ENCODE results near the gene NHLRC1.

Gene NHLRC1

DNA sequence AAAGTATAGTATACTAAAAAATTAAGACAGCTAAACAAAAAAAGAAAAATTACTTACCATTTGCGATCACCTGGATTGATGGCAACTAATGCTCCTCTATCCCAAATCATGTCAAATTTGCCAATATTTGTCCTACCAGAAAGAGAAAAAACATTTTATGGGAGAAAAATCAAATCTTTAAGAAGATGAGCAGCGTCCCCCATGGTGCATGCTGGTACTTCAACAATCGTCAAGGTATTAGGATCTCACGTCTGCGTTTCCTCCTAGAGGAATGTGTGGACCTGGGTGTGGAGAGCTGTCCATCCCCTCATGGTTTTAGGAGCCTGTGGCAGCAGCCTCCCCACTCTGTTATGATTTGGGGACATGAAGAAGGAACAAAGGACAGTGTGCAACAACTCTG is 16.4 kb upstream of the NHLRC1 start:
- DNase-seq = no peak

DNA sequence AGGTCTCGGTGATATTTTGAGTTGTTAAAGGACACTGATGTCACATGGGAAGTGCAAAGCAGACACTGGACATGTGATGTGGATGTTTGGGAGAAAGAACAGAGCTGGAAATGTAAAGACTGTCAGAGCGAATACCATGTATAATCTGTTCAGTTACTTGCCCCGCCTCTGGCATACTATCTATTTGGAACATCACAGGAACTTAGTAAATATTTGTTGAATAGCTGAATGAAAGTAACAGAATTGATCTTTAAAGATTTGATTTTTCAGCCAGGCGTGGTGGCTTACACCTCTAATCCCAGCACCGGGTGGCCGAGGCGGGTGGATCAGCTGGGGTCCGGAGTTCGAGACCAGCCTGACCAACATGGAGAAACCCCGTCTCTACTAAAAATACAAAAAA is 13.8 kb upstream of the NHLRC1 start:
- DNase-seq = no peak

DNA sequence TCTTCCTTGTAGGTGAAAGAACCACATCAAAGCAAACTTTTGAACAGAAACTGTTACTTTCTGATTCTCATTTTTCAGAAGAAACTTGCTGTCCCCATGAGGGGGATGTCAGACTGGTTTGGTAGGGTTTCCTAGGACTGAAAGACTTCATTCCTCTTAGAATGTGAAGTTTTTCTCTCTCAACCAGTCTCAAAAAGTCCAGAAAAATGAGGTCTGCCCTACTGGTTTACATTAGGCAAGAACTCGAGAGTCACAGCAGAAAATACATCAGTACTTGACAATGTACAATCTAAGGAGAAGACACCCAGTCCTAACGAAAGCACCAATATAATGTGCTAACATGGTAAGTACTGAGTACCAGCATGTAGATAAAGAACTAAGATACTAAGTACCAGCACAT is 12.7 kb upstream of the NHLRC1 start:
- no peak for DNase-seq

DNA sequence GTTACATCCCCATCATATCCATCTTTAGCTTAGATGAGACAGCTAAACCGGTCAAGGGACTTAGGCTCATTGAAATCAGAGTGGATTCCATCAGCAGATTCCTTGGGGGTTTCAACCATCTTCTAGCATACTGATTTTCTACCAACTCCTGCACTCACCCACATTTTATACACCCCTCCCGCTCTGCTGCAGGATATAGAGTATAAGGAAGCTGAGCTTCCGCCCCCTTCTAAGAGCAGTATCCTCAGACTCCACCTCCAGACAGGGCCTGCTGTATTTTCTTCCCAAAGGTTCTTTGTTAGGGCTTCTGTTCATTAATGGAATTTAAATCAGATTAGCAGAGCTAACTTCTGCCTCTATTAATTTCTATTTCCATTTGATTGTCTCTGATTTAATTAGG is 9.9 kb upstream of the NHLRC1 start:
- DNase-seq = no peak

DNA sequence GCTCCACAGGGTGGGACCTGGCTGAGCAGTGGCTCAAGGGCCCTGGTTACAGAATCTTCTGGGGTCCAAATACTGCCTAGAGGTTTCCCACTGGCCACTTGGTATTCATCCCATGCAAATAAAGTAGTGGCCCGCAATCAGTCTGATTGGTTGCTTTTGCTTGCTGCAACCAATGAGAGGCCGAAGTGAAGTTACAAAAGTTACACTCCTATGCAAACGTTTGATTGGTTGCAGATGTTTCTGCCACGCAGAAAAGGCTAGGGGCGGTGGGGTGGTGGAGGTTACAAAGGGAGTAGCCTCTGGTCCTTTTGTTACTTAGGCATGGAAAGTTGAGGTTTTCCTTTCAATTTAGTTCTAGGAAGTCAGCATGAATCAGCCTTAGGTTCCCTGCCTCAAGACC is 3.6 kb upstream of the NHLRC1 start:
- DNase-seq = no peak

DNA sequence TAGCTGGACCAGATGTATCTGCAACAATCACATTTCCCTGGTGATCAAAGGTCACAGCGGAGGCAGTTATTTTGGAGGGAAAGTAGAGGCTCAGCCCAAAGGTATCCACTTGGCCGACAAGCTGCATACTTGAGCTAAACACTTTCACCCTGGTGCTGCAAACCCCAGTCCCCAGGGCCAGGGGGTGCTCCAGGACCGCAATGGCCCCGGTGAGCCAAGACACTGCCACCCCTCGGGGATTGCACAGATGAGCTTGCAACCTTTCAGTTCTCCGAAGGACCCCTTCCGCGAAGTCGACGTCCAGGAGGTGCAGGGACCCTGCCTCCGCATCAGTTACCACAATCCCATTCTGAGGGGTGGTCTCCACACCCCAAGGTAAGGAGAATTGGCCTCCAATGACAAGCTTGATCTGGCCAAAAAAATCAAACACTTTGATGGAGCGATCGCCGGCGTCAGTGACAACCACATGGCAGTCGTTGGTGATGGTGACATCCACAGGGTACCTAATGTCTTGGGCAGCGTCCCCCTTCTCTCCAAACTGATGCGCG is 823 bp downstream of the NHLRC1 start:
- DNase-seq = no peak

DNA sequence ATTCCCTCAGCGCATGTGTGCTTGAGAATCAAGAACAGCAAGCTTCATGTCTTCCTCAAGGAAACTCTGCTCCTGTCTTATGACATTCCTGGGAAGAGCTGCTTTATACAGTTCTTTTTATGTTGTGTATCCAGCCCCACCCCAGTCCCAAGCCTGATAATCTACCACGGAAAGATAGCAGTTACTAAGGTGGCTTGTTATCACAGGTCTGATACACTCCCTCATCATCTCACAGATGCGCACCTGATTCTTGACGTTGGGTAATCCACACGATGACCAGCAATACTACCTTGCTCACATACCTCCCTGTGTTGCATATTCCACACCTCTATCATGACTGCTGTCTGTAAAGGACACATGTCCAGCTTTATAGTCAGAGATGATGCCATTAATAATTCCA is 3.2 kb downstream of the NHLRC1 start:
- no peak for DNase-seq

DNA sequence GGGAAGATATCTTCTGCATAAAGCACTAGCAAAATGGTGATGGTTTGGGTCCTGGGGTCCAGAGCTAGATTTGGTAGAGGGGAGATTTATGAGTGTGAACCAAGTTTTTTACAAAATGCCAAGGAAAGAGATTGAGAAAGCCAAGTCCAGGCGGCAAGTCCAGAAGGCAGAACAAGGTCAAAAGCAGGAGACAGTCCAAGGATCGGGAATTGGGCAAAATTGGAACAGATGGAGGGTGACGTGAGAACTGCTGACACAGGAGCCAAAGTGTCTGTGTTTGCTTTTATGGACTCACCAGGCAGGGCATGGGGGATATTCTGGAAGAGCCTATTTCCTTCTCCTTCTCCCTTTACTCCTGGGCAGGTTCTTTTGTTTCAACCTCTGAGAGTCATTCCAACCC is 4.1 kb downstream of the NHLRC1 start:
- DNase-seq = no peak

DNA sequence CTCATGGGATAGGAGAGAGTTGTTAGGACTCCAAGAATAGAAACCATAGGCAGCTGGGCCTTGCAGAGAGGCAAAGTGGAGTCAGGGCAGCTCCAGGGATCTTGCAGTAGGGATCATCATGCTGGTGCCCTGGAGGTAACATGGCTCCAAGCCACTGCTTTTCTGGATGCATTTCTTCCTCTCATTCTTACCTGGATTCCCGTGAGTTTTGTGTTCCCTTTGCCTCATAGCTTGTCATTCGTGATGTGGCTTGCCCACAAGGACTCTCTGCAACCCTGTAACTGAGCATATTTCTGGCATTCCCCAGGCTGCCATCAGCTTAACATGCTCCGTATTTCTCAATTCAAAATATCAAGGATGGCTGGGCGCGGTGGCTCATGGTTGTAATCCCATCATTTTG is 5.3 kb downstream of the NHLRC1 start:
- DNase-seq = no peak

DNA sequence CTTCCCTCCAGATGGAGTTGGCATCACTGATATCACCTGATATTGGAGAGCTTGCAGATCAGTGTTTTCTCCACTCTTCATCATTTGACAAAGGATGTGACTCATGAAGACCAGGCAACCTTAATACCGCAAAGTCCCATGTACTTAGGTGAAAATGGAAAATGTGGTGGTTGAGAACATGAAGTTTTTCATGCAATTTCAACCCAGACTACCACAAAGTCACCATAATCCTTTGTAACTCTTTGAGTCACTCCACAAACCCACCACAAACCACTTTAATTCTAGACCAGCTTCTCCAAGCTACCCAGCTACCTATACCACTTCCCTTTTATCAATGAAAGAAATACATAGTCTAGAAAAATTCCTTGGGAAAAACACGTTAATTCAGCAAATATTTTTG is 7.1 kb downstream of the NHLRC1 start:
- DNase-seq = no peak

DNA sequence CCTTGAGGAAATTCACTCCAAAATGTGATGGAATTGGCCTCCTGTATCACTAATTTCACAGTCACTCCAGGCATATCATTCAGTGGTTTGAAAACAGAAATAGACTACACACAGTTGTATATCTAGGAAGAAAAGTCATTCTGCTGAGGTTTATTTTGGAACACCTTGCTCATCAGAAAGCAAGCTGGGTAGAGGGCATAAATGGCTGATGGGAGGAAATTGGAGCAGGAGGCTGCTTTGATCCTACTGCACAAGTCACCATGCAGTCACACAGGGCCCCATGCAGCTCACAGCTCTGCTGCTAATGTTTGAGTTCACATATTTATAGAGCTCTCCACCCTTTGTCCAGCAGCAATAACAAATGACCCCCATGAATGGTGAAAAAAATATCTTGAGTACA is 12.3 kb downstream of the NHLRC1 start:
- no peak for DNase-seq

DNA sequence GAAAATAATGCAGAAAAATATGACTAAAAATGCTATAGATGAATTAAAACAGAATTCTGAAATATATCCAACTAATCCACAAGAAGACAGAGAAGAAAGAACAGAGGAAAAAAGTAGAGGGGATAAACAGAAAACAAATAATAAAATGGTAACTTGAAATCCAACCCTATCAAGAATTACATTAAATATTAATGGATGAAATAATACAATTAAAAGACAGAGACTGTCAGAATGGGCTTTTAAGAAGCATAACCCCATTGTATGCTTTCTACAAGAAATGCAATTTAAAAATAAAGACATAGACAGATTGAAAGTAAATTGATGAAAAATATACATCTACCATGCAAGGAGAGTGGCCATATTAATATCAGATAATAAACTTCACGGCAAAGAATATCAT is 15.4 kb downstream of the NHLRC1 start:
- no peak for DNase-seq

DNA sequence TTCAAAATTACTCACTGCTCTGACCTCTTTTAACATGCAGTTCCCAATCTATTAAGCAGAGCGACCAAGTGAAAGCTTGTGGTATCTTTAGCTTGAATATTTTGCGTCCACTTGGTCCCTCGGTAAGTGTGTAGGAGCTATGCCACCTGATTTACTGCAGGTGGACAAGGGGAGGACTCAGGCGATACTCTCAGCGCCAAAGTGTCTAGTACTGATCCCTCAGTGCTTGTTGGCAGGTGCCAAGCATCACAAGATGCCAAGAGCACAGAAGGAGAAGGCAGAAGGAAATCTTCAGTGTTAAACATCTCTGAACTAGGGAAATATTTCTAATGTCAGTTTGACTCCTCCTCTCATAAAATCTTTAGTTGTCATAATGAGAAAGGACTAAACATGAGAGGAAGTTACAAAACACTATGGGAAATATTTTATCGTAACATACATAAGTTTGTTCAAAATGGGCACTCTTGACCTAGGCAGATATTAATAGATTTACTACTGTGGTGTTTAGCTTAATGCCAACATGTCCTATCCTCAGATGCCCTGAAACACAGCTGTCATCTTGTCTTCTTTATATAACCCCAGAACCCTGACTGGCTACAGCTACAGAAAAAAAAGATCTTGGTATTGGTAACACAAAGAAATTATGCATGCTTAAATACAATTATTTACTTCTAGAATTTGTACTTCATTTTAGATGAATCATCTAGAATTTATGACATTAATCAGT is 19.5 kb downstream of the NHLRC1 start:
- no peak for DNase-seq

DNA sequence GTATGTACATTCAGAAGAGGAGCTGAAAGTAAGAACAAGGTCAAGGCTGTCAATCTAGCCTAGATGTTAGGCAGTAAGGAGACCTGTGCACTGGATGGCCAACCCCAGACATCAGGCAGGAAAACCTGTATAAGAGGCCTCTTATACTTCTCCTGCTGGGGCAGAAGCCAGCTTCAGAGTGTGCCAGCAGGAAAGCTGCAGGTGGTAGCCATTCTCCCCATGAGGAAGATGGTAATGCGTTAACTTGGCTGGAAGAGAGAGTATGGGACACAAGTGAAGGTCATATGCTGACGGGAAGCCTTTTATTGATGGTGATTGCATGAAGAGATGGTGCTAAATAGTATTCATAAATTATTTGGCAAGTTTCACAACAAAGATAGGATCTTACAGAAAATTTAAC is 20.6 kb downstream of the NHLRC1 start:
- no peak for DNase-seq

DNA sequence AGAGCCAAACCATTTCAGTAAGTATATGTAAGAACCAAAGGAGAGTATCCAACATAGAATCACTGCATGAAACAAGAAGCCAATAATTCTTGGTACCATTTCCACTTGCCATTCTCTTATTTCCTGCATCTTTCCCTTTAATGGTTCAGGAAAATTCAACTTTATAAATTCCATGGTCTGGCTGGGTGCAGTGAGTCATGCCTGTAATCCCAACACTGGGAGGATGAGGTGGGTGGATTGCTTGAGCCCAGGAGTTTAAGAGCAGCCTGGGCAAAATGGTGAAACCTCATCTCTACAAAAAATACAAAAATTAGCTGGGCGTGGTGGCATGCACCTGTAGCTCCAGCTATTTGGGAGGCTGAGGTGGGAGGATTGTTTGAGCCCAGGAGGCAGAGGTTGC is 21.2 kb downstream of the NHLRC1 start:
- DNase-seq = no peak

DNA sequence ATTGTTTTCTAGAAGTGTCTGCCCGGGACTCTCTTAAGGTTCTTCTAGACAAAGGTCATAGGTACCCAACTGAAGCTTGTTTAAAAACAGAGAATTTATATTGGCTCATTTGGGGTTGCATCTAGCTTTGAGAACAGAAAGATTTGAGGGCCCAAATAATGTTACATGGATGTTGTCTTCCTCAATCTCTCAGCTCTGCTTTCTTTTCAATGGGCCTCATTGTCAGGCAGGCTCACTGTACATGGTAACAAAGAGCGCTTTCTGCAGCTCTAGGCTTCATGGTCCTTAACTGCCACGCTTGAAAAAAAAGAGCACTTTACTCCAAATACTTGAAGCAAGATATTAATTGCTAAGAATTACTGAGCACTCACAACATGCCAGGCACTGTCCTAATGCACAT is 22.2 kb downstream of the NHLRC1 start:
- no peak for DNase-seq

DNA sequence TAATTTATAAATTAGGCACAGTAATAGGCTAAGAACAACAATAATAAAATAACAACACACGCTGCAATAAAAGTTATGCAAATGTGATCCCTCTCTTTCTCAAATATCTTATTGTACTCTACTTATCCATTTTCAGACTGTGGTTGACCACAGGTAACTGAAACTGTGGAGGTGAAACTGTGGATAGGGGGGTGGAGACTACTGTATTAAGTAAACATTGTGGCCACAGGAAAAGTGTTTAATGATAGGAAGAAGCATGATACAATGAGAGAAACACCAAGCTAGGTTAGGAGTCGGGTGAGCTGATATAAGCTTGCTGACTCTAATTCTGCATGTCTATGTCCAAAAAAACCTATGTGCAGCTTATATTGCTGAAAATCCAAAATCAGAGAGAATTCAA is 23.0 kb downstream of the NHLRC1 start:
- no peak for DNase-seq

DNA sequence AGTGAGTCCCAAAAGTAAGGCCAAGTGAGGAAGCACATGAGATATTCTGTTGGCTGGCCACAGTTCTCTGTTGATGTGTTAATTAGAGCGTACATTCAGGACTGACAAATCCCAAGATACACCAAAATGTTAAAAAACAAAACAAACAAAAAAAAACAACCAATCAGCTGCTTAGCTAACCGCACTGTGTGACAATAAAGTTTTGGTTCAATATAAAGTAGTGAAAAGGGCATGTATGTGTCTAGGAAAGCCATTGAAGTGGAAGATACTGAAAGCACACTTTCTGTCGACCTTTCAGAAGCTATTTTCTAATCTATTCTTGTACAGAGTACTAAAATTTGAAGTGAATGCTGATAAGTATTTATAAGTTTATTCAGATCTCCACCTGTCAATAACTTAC is 26.1 kb downstream of the NHLRC1 start:
- no peak for DNase-seq

DNA sequence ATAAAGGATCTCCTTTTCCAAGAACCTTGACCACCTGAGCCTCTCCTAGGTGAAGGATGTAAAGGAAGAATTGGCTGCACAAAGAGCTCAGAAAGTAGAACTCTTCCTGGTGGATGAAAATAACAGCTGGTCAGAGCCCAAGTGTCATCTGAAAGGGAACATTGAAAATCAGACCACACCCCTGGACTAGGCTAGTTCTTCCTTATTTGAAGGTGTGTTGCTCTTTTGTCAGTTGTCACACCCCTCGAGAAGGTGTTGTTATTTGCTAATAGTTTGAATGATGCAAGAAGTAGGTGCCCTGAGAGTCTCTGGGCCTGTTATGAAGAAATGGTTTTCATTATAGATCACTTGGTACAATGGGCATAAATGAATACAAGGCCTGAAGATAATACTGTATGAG is 31.1 kb downstream of the NHLRC1 start:
- no peak for DNase-seq

DNA sequence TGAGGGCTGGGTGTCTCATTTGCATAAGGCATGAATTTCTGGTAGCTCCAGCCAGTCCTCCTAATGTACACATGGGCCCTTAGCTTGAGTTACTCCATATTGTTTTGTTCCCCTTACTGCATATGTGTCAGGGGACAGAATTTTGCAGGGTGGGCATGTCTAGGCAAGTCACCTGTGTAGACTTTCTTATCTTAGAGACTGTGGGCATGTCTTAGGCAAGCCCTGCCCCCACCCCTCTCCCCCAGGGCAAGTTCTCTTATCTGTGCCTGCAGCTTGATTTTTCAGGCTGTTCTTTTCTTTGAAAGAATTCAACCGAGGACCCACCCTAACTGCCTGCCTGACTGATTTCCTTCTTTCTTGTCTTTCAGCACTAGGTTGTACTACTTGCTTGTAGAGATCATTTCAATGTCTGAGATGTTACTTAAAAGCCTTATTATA is 32.1 kb downstream of the NHLRC1 start:
- no peak for DNase-seq

DNA sequence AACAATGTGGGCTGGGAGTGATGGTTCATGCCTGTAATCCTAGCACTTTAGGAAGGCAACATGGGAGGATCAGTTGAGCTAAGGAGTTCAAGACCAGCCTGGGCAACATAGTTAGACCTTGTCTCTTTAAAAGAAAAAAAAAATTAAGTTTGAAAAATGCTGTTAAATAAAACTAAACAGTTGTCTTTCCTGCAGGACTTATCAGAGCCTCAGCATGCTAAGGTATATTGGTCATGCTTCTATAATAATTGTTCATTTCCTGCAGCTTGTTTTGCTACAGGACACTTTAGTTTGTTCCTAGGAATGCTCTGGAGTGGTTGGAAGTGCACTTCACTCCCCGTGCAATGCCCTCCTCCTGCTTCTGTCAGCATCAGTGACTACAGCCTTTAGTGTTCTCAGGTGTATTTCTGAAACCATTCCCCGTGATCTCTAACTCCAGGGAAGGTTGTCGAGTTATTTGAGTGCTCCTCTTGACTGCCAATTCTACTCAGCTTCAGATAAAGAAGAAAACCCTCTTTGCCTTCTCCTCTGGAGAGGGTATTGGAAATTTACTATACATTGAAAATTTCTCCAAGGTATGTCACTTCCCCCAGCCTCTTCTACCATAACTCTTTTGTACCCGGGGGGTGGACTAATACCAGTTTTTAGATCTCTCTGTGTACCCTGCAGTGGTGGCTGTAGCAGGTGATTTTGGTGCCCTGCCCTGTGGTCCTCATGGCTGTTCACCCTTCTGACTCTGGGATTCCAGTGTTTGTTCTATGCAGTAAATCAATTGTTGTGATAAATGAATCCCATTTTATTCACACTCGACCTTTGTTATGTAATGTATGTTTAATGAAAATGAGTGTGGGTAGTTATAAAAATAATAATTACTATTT is 33.8 kb downstream of the NHLRC1 start:
- DNase-seq = no peak

DNA sequence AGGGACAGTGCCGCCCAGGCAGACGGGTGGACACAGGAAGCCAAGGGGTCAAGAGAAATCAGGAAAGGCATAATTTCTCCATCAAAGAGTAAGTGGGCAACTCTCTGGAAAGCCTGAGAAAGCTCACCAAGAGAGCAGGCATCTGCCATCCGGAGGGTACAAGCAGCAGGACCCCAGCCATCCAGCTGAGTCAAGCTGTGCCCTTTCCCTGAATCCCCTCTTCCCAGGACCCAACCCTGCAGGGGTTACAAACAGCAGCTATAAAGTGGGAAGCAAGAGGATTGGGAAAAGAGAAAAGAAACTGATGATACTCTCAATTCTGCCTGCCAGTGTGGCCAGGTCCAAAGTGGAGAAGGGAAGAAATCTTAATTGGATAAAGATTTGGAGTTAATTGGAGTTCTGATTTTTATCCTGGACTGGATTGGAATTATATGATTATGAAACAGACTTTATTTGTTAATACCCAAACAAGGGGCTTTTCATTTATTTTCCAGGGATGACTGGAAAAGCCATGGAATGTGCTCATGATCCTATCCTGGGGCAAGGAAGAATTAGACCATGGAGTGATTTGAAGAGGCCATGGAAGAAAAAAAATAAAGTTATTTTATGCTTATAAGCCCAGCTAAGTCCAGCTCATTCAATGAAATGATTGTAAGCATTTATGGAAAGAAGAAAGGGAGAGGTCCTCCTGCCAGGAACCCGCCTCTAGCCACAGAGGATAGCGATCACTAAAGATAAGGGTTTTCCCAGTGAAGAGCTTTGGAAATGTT is 34.9 kb downstream of the NHLRC1 start:
- DNase-seq = no peak

DNA sequence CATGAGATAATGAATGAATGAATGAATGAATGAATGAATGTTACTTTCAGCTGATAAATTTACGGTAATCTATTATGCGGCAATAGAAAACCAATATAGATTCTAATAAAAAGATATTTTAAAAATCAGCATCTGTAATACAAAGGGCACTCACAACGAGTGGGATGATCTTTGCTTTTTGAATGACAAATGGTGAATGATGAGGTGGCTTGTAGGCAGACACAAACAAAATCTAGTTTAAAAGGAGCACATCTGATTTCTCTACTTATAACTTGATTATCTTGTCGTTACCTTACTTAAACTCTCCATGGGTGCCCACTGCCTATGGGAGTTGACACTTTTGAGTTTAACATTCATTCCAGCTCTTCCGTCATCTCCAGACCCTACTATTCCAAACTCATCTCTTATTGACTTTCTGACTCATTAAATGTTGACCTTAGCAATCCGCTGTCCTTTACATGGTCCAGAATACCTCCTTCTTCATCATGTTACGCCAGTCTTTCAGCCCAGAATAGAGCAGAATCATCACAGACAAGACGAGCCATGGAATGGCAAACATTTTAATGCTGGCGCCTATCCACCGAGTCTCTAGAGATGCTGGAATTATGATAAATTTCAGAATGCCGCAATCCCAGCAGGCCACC is 41.3 kb downstream of the NHLRC1 start:
- no peak for DNase-seq
